Coronary artery (tissue), 2 donors: ENCODE results near the gene PTP4A2.

Experiments
- DNase-seq: peaks from one replicate; pipeline ENCODE4 v3.0.0-alpha.2; 2017; ENCODE audit warnings: low spot score
- H3K27ac ChIP-seq, 2 donors: fragments of 200-600 bp; sonication (generic); one replicate each; pipeline ENCODE4 v1.5.1; 2016 to 2019
- H3K4me3 ChIP-seq: fragments of 200-600 bp; sonication (generic); 2 replicates; pipeline ENCODE4 v1.5.1; 2016; ENCODE audit warnings: mild to moderate bottlenecking, moderate library complexity
- TF ChIP-seq, protein P1 (sequence below): fragments of 200-600 bp; sonication (generic); IDR thresholded peaks from one replicate; pipeline ENCODE4 v1.5.1; 2019; ENCODE audit warnings: antibody characterized with exemption

Gene PTP4A2

DNA sequence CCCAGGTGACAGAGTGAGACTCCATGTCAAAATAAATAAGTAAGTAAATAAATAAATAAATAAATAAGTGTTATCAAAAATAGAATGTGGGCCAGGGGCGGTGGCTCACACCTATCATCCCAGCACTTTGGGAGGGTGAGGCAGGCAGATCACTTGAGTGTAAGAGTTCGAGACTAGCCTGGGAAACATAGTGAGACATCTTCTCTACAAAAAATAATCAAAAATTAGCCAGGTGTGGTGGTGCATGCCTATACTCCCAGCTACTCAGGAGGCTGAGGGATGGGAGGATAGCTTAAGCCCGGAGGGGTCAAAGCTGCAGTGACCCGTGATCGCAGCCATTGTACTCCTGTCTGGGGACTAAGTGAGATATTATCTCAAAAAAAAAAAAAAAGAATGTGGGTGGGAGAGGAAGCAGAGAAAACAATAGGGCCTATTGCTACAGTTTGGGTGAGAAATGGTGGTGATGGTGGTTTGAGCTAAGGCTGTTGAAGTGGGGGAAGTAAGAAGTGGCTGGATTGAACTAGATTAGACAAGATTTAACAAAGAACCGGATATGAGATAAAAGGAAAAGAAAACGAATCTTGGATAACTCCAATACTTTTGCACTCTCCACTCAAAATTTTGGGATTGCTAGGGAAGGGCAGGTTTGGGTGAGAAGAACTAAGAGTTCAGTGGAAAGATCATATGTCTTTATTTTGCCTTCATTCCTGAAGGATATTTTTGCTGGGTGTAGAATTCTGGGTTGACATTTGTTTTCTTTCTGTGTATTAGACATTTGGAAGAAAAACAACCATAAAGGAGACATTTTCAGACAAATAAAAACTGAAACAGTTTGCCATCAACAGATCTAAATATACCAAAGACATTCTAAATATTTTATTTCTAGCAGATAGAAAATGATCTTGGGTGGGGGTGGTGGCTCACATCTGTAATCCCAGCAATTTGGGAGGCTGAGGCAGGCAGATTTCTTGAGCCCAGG, 65.2 kb downstream of the PTP4A2 start:
- TF ChIP-seq, protein P1, sequence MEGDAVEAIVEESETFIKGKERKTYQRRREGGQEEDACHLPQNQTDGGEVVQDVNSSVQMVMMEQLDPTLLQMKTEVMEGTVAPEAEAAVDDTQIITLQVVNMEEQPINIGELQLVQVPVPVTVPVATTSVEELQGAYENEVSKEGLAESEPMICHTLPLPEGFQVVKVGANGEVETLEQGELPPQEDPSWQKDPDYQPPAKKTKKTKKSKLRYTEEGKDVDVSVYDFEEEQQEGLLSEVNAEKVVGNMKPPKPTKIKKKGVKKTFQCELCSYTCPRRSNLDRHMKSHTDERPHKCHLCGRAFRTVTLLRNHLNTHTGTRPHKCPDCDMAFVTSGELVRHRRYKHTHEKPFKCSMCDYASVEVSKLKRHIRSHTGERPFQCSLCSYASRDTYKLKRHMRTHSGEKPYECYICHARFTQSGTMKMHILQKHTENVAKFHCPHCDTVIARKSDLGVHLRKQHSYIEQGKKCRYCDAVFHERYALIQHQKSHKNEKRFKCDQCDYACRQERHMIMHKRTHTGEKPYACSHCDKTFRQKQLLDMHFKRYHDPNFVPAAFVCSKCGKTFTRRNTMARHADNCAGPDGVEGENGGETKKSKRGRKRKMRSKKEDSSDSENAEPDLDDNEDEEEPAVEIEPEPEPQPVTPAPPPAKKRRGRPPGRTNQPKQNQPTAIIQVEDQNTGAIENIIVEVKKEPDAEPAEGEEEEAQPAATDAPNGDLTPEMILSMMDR: no peak
- DNase-seq: no peak
- Histone ChIP-seq H3K27ac (no peak overlapping the region), H3K4me3 (no peak overlapping the region)

DNA sequence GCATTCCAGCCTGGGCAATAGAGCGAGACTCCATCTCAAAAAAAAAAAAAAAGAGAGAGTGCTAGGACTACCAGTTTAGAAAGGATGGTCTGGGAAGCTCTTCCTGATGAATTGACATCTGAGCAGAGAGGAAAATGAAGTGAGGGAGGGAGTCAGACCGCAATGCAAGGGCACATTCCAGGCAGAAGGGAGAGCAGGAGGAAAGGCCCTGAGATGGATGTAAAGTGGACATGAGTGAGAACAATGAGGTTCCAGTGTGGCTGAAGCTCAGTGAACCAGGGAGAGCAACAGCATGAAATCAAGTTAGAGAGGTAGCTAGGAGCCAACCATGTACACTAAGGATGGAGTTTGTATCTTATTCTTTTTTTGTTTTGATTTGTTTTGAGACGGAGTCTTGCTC, 66.5 kb downstream of the PTP4A2 start:
- TF ChIP-seq, protein P1: no peak
- Histone ChIP-seq H3K27ac (no peak overlapping the region), H3K4me3 (no peak overlapping the region)
- DNase-seq: no peak

DNA sequence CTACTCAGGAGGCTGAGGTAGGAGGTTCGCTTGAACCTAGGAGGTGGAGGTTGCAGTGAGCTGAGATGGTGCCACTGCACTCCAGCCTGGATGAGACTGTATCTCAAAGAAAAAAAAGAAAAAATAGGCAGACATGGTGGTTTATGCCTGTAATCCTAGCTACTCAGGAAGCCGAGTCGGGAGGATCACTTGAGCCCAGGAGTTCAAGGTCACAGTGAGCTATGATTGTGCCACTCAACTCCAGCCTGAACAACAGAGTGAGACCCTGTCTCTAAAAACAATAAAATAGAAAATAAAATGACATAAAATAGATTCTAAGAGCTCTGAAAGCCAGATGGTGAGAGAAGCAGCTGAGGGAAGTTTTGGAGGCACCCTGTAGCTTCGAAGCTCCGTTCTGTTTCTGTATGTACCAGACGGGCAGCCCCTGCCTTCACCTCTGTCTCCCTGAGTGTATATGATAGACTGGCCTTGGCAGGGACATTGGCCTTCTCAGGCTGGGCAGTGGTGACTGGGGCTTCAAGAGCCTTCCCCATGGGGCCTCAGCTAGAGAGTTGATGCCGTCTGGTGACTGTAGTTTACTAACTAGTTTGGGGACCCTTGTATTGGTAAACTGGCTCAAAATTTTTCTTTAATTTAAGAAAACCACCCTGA, 68.0 kb downstream of the PTP4A2 start:
- DNase-seq: no peak
- Histone ChIP-seq H3K4me3 (no peak overlapping the region), H3K27ac (no peak overlapping the region)
- TF ChIP-seq, protein P1: no peak

DNA sequence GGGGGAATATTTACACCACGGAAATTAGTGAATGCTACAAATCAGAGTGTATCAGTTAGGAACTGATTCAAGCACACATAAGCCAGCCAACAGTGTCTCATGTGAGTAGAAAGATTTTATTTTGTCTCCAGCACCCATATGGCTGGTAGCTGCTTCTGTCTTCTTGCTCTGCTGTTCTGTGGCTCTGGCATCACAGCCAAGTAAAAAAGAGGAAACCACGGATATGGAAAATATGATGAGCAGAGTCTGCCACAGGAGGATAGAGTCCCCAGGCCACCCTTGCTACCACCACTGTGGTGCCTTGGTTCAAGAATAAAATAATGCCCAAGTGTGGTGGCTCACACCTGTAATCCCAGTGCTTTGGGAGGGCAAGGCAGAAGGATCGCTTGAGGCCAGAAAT, 68.7 kb downstream of the PTP4A2 start:
- no peak for DNase-seq
- no peak overlapping the region for H3K27ac ChIP-seq
- TF ChIP-seq, protein P1: no peak
- no peak overlapping the region for H3K4me3 ChIP-seq

DNA sequence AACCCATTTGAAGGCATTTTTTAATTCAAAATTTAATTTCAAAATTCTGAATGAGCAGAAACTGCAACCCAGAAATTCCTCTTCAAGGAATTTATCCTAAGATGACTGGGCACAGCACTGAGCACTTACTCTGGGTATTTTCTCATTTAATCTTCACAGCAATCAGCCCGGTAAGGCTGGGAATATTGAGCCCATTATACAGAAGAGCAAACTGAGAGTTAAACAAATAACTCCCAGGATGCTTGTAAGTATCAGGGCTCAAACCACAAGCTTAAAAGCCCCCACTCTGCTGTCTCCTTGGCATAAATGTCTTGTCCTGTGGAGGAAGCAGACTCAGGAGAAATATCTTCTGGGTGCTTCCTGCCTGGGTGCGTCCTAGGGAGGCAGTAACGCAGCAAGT, 69.3 kb downstream of the PTP4A2 start:
- Histone ChIP-seq H3K4me3 (no peak overlapping the region), H3K27ac (no peak overlapping the region)
- DNase-seq: no peak
- TF ChIP-seq, protein P1: no peak

DNA sequence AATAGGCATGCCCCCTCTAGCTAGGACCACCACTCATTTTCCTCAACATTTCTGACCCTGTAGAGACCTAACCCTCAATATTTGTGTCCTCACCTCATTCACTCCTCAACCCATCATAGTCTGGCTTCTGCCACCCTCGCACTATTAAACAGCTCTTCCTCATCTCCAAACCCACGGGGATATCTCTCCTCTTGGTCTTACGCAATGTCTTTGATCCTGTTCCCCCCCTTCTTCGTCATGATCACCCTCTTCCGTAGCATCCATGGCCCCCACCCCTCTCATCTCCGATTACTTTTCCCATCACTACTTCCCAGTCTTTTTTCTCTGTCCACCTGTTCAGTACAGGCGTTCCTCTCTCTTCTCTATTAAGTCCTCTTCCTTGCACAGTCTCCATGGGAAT, 70.6 kb downstream of the PTP4A2 start:
- no peak for DNase-seq
- no peak overlapping the region for H3K4me3 ChIP-seq
- no peak overlapping the region for H3K27ac ChIP-seq
- TF ChIP-seq, protein P1: no peak
